Measurements from ENCODE around the gene ERC2.

DNA sequence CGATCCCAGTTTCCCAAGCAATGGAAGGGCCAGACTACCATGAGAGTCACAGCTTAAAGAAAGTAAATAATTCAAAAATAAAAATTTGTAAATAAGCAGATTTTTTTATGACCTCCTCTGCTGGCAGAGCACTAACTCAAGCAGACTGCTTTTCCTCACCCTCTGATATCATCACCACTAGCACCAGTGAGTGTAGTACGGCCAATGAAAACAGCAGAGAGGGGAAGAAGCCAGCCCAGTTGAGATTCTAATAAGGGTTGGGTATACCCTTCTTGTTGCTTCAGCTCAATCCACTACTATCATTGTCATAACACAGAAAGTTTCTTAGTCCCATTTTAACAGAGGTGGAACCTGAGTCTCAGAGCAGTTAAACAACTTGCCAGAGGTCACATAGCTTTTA lies 193.1 kb downstream of the ERC2 start:
- TF ChIP-seq, protein P1, sequence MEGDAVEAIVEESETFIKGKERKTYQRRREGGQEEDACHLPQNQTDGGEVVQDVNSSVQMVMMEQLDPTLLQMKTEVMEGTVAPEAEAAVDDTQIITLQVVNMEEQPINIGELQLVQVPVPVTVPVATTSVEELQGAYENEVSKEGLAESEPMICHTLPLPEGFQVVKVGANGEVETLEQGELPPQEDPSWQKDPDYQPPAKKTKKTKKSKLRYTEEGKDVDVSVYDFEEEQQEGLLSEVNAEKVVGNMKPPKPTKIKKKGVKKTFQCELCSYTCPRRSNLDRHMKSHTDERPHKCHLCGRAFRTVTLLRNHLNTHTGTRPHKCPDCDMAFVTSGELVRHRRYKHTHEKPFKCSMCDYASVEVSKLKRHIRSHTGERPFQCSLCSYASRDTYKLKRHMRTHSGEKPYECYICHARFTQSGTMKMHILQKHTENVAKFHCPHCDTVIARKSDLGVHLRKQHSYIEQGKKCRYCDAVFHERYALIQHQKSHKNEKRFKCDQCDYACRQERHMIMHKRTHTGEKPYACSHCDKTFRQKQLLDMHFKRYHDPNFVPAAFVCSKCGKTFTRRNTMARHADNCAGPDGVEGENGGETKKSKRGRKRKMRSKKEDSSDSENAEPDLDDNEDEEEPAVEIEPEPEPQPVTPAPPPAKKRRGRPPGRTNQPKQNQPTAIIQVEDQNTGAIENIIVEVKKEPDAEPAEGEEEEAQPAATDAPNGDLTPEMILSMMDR (IDR thresholded peaks at IDR 0.05; ENCODE audit: insufficient read depth, low read depth, low read length) = no peak
- TF ChIP-seq EZH2 (IDR thresholded peaks at IDR 0.05; ENCODE audit: insufficient read depth, low read length) = no peak

Measured in astrocyte (in vitro differentiated cells and primary cell).